Astrocyte of the cerebellum (primary cell): ENCODE results near the gene CAPN8.

Source experiments
- DNase-seq: peaks from one replicate; pipeline ENCODE4 v3.0.0-alpha.2; 2011; ENCODE audit warnings: low read depth
- H3K4me3 ChIP-seq: 2 replicates; pipeline ENCODE4 v1.5.1; 2011; ENCODE audit warnings: mild to moderate bottlenecking, low read depth, low read length, moderate library complexity
- CTCF ChIP-seq: IDR thresholded peaks from 2 replicates; pipeline ENCODE4 v1.5.1; 2012; ENCODE audit warnings: low read length, low read depth, moderate library complexity, mild to moderate bottlenecking; ENCODE audit errors: missing control alignments
- in situ Hi-C: cut with HindIII; loops from 2 replicates; pipeline ENCODE4 v1.10.0; 2017; ENCODE audit warnings: low sequenced_read_pairs

Gene CAPN8

DNA sequence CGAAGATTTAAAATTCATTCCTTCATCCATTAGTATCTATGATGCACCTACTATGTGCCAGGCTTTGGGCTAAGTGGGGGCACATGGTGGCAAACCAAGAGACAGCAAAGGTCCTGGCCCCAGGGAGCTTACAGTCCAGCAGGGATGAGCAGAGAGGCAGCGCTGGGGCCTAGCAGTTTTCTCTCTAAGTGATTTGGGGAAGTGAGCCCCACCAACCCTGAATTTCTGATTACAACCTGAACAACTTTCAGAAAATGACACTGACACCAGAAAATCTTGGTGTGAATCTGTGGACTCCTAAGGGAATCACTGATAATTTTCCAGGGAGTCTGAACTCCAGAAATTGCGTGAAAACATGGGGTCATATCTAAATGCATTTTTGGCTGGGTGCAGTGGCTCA is 111.5 kb downstream of the CAPN8 start:
- in situ Hi-C loops: no loop called here
- H3K4me3 ChIP-seq: no peak overlapping the region
- DNase-seq: no peak
- TF ChIP-seq CTCF: no peak

- no peak for DNase-seq
- in situ Hi-C loops: no loop called here
- TF ChIP-seq CTCF: no peak
- H3K4me3 ChIP-seq: no peak overlapping the region
These were observed 113.9 kb downstream of the CAPN8 start for GRCh38 chr1:223551610-223552009.

DNA sequence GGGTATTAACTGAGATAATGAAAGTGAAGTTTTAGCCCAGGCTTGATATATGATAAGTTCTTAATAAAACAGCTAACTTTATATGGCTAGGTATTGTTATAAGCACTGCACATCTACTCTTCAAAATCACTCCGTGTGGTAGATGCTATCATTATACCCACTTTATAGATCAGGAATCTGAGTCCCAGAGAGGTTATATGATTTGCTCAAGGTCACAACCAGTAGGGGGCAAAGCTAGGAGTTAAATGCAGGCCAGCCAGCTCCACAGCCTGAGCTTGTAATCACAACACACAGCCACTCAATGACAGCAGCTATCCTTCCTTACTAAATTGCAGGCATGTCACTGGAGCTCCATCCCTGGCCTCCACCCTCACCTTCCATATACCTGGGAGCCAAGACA is 115.8 kb downstream of the CAPN8 start:
- DNase-seq: no peak
- no peak overlapping the region for H3K4me3 ChIP-seq
- no peak for TF ChIP-seq CTCF
- in situ Hi-C loops: no loop called here

GRCh38 chr1:223547316-223548114 is 118.0 kb downstream of the CAPN8 start:
- no peak overlapping the region for H3K4me3 ChIP-seq
- in situ Hi-C loops: no loop called here
- no peak for TF ChIP-seq CTCF
- no peak for DNase-seq

DNA sequence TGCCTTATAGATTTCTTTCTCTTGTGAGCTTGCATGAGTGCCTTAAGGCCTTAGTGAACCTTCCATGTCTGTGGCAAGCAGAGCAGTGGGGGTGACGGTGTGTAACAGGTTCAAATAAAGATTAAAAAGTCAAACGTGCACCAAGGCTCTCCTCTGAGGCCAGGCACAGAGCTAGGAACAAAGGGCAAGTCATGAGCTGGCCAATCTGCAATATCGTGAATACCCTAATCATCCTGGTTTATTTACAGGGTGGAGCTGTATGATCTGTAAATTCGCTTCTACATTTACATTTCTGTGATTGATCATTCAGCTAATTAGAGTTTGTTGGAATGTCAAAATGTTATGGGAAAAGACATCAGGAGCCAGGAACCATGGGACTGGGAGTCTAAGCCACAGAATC is 120.2 kb downstream of the CAPN8 start:
- no peak for TF ChIP-seq CTCF
- in situ Hi-C loops: no loop called here
- no peak for DNase-seq
- no peak overlapping the region for H3K4me3 ChIP-seq

DNA sequence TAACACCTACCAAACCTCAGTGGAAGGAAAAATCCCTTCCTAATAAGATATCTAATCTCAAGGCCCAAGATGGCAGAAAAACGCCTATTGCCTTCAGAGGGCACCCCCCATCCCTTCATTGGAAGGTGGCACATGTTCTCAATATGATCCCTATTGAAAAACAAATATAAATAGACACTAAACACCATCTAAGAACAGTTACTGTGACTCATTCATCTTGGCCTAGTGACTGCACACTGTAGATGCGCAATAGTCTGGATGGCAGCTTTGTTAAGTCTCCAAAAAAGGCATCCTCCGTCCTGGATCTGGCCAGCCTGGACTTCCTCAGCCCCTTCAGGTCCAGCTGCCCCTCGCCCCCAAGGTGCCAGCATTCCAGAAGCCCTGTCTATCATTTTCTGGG is 121.9 kb downstream of the CAPN8 start:
- no peak overlapping the region for H3K4me3 ChIP-seq
- TF ChIP-seq CTCF: no peak
- in situ Hi-C loops: no loop called here
- DNase-seq: no peak

DNA sequence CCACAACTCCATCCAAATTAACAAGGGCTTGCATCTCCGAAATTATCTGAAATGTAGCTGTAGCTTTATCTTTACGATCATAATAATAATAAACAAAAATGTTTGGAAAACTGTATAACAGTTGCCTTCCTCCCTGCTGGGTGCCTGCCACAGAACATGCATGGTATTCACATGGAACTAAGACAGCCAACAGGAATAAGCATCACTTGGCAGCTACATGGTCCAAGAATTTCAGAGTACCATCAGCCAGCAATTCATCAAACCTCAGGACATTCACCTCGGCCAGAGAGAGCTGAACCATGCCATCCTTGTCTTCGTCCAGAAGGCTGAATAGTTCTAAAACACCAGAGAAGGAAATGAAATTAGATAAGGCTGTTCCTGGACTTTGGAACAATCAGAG is 122.7 kb downstream of the CAPN8 start:
- no peak for DNase-seq
- H3K4me3 ChIP-seq: no peak overlapping the region
- in situ Hi-C loops: no loop called here
- no peak for TF ChIP-seq CTCF
